GM12873 (cell line): ENCODE results near the gene FNDC8.

ENCODE experiments used
- TF ChIP-seq, protein P1 (sequence below): IDR thresholded peaks from 2 replicates; pipeline ENCODE4 v1.5.1; 2012; ENCODE audit warnings: low read depth, mild to moderate bottlenecking, moderate library complexity, low read length, control low read depth; ENCODE audit not compliant: insufficient read depth; ENCODE audit errors: missing control alignments

The FNDC8 gene

DNA sequence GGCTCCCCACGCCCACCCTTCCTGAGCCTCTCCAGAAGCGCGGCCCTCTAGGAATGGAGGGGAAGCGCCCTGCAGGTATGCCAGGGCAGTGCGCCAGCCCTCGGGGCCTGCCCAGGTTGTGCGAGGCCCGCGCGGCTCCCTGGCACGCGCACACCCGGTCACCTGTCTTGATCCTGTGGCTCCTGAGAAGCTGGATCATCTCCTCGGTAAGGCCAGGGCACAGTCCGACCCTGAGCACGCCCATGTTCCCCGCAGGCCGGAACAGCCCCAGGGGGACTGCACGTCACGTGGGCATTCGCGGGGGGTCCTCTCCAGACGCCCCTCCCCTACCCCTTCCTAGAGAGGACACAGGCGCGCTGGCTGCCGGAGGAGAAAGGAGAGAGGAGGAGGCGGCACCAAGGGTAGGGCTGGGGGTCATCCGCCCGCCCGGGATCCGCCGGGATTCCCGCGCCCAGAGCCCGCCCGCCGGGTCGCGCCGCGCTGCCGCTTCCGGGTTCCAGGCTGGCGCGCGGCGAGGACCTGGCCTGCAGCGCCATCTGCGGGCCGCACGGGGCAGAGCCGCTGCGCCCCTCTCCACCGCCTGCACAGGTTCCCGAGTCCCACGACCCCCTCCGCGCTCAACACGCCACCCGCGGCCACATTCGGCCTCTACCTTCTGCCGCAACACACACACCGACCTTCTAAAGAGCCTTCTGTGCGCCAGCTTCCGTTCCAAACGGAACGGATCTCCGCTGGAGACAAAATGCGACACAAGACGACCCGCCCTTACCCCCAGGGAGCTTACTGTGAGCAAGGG lies 1.8 kb upstream of the FNDC8 start, which contains the start of gene RAD51D:
RAD51D (minus strand) TSS at position 491 of the 796 bp plus-strand sequence; CDS start at position 244, 247 bp downstream.
- TF ChIP-seq, protein P1, sequence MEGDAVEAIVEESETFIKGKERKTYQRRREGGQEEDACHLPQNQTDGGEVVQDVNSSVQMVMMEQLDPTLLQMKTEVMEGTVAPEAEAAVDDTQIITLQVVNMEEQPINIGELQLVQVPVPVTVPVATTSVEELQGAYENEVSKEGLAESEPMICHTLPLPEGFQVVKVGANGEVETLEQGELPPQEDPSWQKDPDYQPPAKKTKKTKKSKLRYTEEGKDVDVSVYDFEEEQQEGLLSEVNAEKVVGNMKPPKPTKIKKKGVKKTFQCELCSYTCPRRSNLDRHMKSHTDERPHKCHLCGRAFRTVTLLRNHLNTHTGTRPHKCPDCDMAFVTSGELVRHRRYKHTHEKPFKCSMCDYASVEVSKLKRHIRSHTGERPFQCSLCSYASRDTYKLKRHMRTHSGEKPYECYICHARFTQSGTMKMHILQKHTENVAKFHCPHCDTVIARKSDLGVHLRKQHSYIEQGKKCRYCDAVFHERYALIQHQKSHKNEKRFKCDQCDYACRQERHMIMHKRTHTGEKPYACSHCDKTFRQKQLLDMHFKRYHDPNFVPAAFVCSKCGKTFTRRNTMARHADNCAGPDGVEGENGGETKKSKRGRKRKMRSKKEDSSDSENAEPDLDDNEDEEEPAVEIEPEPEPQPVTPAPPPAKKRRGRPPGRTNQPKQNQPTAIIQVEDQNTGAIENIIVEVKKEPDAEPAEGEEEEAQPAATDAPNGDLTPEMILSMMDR, result peak; percentile 84

DNA sequence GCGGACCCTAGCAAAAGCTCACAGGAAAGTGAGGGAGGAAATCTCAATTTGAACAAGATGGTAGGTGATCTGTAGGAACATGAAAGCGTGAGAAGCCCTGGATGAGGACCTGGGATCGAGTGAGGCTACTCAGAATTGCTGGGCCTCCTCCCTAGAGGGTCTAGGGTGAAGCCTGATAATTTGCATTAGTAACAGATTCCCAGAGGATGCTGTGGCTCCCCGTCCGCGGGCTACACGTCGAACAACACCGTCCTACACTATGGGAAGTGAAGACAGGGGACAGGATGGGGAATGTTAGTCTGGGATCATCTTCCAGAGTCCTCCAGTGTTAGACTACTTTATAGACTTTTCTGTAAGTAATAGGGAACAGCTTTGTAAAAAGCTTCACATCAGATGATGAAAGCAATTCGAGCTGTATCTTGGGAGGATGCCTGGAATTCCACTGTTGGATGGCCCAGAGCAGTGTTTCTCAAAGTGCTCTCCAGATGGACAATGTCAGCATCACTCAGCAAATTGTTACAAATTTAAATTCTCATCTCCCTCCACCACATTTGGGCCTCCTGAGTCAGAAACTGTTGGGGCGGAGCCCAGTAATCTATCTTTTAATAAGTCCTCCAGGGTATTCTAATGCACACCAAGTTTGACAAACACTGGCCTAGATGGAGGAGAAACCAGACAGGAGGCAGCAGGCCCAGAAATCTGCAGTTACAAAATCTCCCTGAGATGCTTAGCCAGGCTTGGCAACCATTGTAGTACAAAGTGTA lies 6.5 kb downstream of the FNDC8 start:
- TF ChIP-seq, protein P1, result no peak

DNA sequence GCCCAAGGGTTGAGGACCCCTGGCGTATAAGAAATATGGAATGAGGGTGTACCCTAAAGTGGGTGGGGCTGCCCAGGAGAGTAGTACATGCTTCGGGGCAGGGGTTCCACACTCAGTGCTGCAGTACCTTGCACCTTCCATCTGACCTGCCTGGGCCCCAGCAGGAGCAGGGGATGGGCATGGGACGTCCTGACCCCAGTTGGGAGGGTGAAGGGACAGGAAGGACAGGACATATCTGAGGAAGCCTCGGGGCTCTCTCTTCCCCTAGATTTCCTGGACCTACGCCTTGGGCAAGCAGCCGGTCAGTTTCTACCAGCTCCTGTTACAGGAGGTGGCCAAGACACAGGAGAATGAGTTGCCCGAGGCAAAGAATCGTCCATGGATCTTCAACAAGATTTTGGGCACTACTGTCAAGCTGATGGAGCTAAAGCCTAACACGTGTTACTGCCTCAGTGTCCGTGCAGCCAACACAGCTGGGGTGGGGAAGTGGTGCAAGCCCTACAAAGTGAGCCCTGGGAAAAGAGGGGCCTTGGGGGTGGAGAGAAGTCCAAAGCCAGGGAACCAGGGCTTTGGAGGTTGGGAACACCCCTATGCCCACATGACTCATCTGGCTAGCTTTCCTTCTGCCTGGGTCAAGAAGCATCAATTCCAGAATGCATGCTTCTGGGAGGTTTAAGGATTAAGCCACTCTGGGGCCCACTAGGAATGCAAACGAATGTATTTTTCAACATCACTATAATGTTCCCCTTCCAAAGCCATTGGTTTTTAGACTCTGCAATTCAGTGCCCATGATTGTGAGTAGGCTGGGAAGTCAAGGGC lies 7.9 kb downstream of the FNDC8 start:
- TF ChIP-seq, protein P1, result no peak

DNA sequence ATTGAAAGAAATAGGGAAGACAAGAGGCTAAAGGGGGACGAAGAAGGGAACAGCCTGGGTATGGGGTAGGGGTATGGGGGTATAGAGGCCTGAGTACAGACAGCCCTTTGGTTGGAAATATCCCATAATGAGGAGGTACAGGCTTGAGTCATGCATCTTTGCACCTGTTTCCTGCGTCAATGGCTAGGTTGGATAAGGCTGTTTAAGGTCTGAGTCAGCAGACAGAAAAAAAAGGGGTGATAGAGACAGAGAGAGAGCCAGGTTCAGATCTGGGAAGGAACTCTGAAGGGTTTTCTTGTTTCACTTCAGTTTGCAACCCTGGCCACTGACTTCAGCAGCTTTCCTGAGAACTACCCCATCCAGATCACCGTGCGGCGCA lies 8.5 kb downstream of the FNDC8 start:
- TF ChIP-seq, protein P1, result no peak

DNA sequence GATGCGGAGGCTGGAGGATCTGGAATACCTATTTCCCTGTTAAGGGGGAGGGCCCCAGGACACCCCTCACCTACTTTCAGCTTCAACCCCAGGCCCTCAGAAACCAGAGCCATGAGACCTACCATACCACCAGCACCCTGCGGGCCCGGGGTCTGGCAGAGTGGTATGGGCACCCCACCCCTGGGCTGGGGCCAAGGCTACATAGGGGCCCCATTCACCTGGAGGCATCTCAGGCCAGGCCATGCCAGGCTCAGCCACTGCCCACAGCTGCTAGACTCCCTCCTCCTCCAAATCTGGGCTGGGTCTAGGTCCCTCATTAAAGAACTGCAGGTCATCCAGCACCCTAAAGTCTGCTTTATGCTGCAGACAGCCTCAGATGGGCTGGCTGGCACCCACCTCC lies 9.0 kb downstream of the FNDC8 start:
- TF ChIP-seq, protein P1, result no peak

DNA sequence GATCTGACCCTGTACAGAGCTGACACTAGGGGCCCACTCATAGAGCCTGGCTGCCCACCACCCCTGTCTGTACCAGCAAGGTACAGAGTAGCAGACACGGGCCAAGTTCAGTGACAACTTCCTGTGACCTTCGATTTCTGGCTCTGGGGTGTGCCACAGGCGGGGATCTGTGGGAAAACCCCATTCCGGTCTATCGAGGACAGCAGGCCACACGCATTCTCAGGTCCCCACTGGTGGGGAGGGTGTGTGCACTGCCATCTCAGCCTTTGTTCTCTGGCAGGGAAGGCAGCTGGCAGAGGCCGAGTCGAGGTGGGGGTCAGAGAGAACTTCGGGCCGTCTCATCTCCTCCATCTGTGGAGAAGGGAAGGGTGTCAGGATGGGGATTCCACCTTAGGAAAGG lies 10.7 kb downstream of the FNDC8 start:
- TF ChIP-seq, protein P1, result no peak
